B cell (primary cell): Measurements from ENCODE around the gene SYNE2. TPM values are rescaled to one million over a fixed set of nuclear protein-coding genes. Genes with fewer than 3 reads are reported as not detected.
"Not testable (repeated sequence)": the region's sequence is repeated elsewhere in the genome, so short reads cannot be mapped to it uniquely, and the experiment has no call there.

ENCODE experiments used
- ATAC-seq: fragments of 200-7000 bp; cut with Tn5 transposase; one replicate; pipeline ENCODE4 v1.10.0; 2021; ENCODE audit warnings: low read depth, mild to moderate bottlenecking, moderate number of reproducible peaks, moderate library complexity
- CTCF ChIA-PET: fragments of 350-600 bp; sonication (Branson Sonifier 250); formaldehyde crosslinking; loops from one replicate; lab custom pipeline; 2021; ENCODE audit warnings: antibody characterized with exemption, inconsistent platforms; lab: Charles Lee
- POLR2A ChIA-PET: fragments of 350-600 bp; sonication (Branson Sonifier 250); formaldehyde crosslinking; loops from one replicate; lab custom pipeline; 2021; ENCODE audit warnings: antibody characterized with exemption; lab: Charles Lee
- DNase-seq: peaks from one replicate; pipeline ENCODE4 v3.0.0; 2013
- H2AFZ ChIP-seq: 2 replicates; pipeline ENCODE4 v1.6.1; 2012; ENCODE audit warnings: mild to moderate bottlenecking, low read depth, low read length; ENCODE audit not compliant: insufficient read depth, poor library complexity, severe bottlenecking
- H3K27ac ChIP-seq, 2 donors: 1 replicate in 1 of 2; 2 replicates in 1 of 2; pipeline ENCODE4 v1.5.1; 2012 to 2013; ENCODE audit warnings: low read length in 2 of 2, mild to moderate bottlenecking in 2 of 2, moderate library complexity in 1 of 2
- H3K27me3 ChIP-seq, 4 experiments: fragments of 200-600 bp in 1 of 4; sonication (generic) in 1 of 4; replicated peaks in 1 of 4; 1 replicate in 2 of 4; 2 replicates in 2 of 4; pipeline versions ENCODE4 v1.6.1 to v1.7.0; 2013 to 2016; ENCODE audit warnings: low read length in 3 of 4, mild to moderate bottlenecking in 2 of 4, mixed read lengths in 1 of 4, moderate library complexity in 1 of 4; ENCODE audit not compliant: insufficient read depth in 4 of 4, control insufficient read depth in 3 of 4; ENCODE audit errors: control extremely low read depth in 1 of 4
- H3K36me3 ChIP-seq, 2 experiments: replicated peaks in 1 of 2; 1 replicate in 1 of 2; 2 replicates in 1 of 2; pipeline versions ENCODE4 v1.6.1 to v1.7.1; 2013; ENCODE audit warnings: low read length in 1 of 2; ENCODE audit not compliant: insufficient read depth in 2 of 2, control insufficient read depth in 1 of 2; ENCODE audit errors: control extremely low read depth in 1 of 2, extremely low read depth in 1 of 2
- H3K4me1 ChIP-seq, 2 donors: fragments of 200-600 bp in 1 of 2; sonication (generic) in 1 of 2; 1 replicate in 1 of 2; 2 replicates in 1 of 2; pipeline versions ENCODE4 v1.5.1 to v1.6.1; 2013 to 2017; ENCODE audit warnings: low read length in 2 of 2; ENCODE audit not compliant: control insufficient read depth in 2 of 2, insufficient read depth in 2 of 2
- H3K4me2 ChIP-seq: replicated peaks from 2 replicates; pipeline ENCODE3; 2012; ENCODE audit warnings: mild to moderate bottlenecking, low read depth, low read length; ENCODE audit not compliant: poor library complexity, severe bottlenecking
- H3K4me3 ChIP-seq, 5 experiments: fragments of 200-600 bp in 1 of 5; sonication (generic) in 1 of 5; 1 replicate in 3 of 5; 2 replicates in 2 of 5; pipeline versions ENCODE4 v1.5.1 to v1.7.0; 2011 to 2016; ENCODE audit warnings: low read length in 4 of 5, mild to moderate bottlenecking in 4 of 5, low read depth in 2 of 5, control low read depth in 1 of 5, moderate library complexity in 1 of 5; ENCODE audit not compliant: insufficient read depth in 1 of 5; ENCODE audit errors: control extremely low read depth in 1 of 5, extremely low read depth in 1 of 5
- H3K79me2 ChIP-seq: fragments of 200-600 bp; sonication (generic); one replicate; pipeline ENCODE4 v1.6.0; 2016; ENCODE audit warnings: low read length; ENCODE audit not compliant: control insufficient read depth, insufficient read depth
- H3K9ac ChIP-seq: fragments of 200-600 bp; sonication (generic); 2 replicates; pipeline ENCODE4 v1.6.1; 2017; ENCODE audit warnings: mild to moderate bottlenecking, low read length, moderate library complexity
- H3K9me3 ChIP-seq, 3 donors: one replicate each; pipeline versions ENCODE4 v1.6.1 to v1.7.1; 2013; ENCODE audit warnings: low read length in 2 of 3; ENCODE audit not compliant: control insufficient read depth in 2 of 3, insufficient read depth in 1 of 3; ENCODE audit errors: control extremely low read depth in 1 of 3
- H4K20me1 ChIP-seq: 2 replicates; pipeline ENCODE4 v1.6.0; 2012; ENCODE audit warnings: mild to moderate bottlenecking, low read length; ENCODE audit not compliant: insufficient read depth, control insufficient read depth, poor library complexity, severe bottlenecking
- H3K27ac Mint-ChIP-seq: one replicate; pipeline ENCODE4 v1.8.0; 2021; ENCODE audit warnings: mixed read lengths
- H3K27me3 Mint-ChIP-seq: one replicate; pipeline ENCODE4 v1.8.0; 2021; ENCODE audit warnings: mixed read lengths
- H3K4me1 Mint-ChIP-seq: one replicate; pipeline ENCODE4 v1.8.0; 2021; ENCODE audit warnings: mixed read lengths
- H3K4me3 Mint-ChIP-seq: one replicate; pipeline ENCODE4 v1.8.0; 2021; ENCODE audit warnings: mixed read lengths
- H3K9me3 Mint-ChIP-seq: one replicate; pipeline ENCODE4 v1.8.0; 2022; ENCODE audit warnings: mixed read lengths; ENCODE audit not compliant: insufficient read depth
- EZH2 ChIP-seq: IDR thresholded peaks from 2 replicates; pipeline ENCODE4 v1.6.1; 2012; ENCODE audit warnings: borderline replicate concordance, low read depth, mild to moderate bottlenecking, moderate library complexity, low read length; ENCODE audit not compliant: insufficient read depth, poor library complexity, severe bottlenecking
- WGBS: methylation state at CpG from one replicate; pipeline ENCODE4 v1.1.5; 2013; ENCODE audit warnings: missing lambda C conversion rate; ENCODE audit not compliant: insufficient coverage; 5-methylcytosine and 5-hydroxymethylcytosine counted together
- intact Hi-C: fragments of 100-400 bp; cut with micrococcal nuclease; formaldehyde crosslinking; loops from one replicate; pipeline ENCODE4 v1.10.0; 2022
- polyA minus RNA-seq: library from RNA; depleted of rRNA, polyadenylated mRNA; stranded (reverse); fragments of >200 nt; gene quantifications from 2 replicates; pipeline ENCODE4 v1.2.3, GENCODE V29; 2012
- polyA plus RNA-seq: library from polyadenylated mRNA; depleted of rRNA; stranded (reverse); fragments of >200 nt; gene quantifications from 2 replicates; pipeline ENCODE4 v1.2.3, GENCODE V29; 2012
- total RNA-seq, 2 donors: library from RNA; stranded (reverse); fragments of 120-200 nt in 1 of 2; gene quantifications; 1 replicate in 1 of 2; 2 replicates in 1 of 2; pipeline versions ENCODE4 v1.2.3 to v1.2.4, GENCODE V29; 2013 to 2022
- TF ChIP-seq, protein P1 (sequence below): fragments of 200-600 bp; IDR thresholded peaks from one replicate; pipeline ENCODE4 v1.8.0; 2022; ENCODE audit warnings: antibody characterized with exemption, mild to moderate bottlenecking

Gene SYNE2, protein sequence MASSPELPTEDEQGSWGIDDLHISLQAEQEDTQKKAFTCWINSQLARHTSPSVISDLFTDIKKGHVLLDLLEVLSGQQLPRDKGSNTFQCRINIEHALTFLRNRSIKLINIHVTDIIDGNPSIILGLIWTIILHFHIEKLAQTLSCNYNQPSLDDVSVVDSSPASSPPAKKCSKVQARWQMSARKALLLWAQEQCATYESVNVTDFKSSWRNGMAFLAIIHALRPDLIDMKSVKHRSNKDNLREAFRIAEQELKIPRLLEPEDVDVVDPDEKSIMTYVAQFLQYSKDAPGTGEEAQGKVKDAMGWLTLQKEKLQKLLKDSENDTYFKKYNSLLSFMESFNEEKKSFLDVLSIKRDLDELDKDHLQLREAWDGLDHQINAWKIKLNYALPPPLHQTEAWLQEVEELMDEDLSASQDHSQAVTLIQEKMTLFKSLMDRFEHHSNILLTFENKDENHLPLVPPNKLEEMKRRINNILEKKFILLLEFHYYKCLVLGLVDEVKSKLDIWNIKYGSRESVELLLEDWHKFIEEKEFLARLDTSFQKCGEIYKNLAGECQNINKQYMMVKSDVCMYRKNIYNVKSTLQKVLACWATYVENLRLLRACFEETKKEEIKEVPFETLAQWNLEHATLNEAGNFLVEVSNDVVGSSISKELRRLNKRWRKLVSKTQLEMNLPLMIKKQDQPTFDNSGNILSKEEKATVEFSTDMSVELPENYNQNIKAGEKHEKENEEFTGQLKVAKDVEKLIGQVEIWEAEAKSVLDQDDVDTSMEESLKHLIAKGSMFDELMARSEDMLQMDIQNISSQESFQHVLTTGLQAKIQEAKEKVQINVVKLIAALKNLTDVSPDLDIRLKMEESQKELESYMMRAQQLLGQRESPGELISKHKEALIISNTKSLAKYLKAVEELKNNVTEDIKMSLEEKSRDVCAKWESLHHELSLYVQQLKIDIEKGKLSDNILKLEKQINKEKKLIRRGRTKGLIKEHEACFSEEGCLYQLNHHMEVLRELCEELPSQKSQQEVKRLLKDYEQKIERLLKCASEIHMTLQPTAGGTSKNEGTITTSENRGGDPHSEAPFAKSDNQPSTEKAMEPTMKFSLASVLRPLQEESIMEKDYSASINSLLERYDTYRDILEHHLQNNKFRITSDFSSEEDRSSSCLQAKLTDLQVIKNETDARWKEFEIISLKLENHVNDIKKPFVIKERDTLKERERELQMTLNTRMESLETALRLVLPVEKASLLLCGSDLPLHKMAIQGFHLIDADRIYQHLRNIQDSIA (N-terminal part only)
- total RNA-seq (105 TPM in 2 replicates), polyA plus RNA-seq (30.8 and 39.5 TPM in 2 replicates), polyA minus RNA-seq (89.3 and 91.9 TPM in 2 replicates)
- 39.5 TPM for total RNA-seq (2013)

DNA sequence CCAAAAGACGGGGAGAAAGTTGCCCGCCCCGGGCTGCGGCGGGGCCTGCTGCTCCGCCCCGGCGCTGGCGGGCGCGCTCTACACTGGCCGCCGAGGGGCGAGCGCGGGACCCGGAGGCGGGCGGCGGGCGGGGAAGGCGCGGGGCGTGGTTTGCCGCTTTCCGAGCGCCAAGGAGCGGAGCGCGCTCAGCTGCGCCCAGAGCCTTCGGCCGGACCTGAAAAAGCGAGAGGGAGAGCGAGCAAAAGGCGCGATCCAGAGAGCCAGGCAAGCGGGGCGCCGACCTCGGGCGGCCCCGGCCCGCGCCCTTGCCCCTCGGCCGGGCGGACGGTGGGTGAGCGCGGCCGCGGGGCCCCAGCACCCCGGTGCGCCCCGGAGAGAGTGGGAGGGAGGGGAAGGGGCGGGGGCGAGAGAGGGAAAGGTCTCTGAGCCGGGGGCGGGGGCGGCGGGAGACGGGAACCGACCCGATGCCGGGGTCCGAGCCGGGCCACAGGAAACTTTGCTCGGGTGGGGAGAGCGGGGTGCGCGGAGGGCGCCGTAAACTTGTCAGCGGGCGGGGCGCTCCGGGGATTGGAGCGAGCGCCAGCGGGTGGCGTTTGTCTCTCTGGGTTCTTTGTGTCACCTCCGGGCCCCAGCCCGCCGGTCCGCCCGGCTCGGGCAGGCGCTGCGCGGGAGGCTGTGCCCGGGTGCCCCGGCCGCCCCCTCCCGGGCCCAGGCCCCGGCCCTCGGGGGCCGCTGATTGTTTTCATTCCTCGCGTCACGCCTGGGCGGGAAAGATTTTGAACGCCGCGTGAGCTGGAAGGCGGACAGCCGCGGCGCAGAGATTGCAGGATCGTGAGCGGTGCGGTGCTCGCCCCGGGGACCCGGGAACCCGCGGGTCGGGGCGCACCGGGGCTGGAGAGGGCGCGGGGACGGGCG lies at the start of gene SYNE2:
SYNE2 (plus strand) TSS at position 188 of the 915 bp plus-strand sequence. CDS start 56,145 bp downstream, outside the sequence.
- H3K79me2 ChIP-seq = peaks cover 25% of the 10 kb centered on the region
- H3K36me3 ChIP-seq = no peaks in the 10 kb centered on the region
- Mint-ChIP-seq H3K27me3 (no peaks in the 10 kb centered on the region), H3K27ac (peak within 1 kb of the TSS; percentile 95), H3K4me3 (peak within 1 kb of the TSS; percentile 94), H3K9me3 (no peaks in the 10 kb centered on the region), H3K4me1 (peaks cover 27% of the 10 kb centered on the region)
- CTCF ChIA-PET = interaction anchor here (0.9 to 3.0 kb wide), 10 partner anchors 11 to 450 kb away, joined by 3 to 12 read pairs (median 4); no protein-coding TSS in a partner anchor
- H3K4me1 ChIP-seq = peaks cover 13 to 14% of the 10 kb centered on the region in 2 donors
- intact Hi-C loops = loop anchor here (1.0 to 10.0 kb wide), 10 partner anchors 14 to 687 kb away; partner anchors contain the start of genes ESR2, HSPA2, PPP2R5E and SGPP1
- peak within 1 kb of the TSS; percentile 78 for H3K4me2 ChIP-seq
- H3K9ac ChIP-seq = peak within 1 kb of the TSS; percentile 66
- peaks cover 0 to 6% (median 0%) of the 10 kb centered on the region in 4 experiments for H3K27me3 ChIP-seq
- POLR2A ChIA-PET = interaction anchor here (1.2 to 1.8 kb wide), 2 partner anchors 11 to 15 kb away, joined by 3 to 9 read pairs; no protein-coding TSS in a partner anchor
- H3K27ac ChIP-seq = peak within 1 kb of the TSS; percentile 30 to 43
- peak within 1 kb of the TSS; percentile 83 for H2AFZ ChIP-seq
- under 1% methylated on average over 115 of the region's 124 CpGs for WGBS
- ATAC-seq (peak; percentile 84), DNase-seq (peak; percentile 89)
- peaks cover 5% of the 10 kb centered on the region for H4K20me1 ChIP-seq
- TF ChIP-seq, protein P1, sequence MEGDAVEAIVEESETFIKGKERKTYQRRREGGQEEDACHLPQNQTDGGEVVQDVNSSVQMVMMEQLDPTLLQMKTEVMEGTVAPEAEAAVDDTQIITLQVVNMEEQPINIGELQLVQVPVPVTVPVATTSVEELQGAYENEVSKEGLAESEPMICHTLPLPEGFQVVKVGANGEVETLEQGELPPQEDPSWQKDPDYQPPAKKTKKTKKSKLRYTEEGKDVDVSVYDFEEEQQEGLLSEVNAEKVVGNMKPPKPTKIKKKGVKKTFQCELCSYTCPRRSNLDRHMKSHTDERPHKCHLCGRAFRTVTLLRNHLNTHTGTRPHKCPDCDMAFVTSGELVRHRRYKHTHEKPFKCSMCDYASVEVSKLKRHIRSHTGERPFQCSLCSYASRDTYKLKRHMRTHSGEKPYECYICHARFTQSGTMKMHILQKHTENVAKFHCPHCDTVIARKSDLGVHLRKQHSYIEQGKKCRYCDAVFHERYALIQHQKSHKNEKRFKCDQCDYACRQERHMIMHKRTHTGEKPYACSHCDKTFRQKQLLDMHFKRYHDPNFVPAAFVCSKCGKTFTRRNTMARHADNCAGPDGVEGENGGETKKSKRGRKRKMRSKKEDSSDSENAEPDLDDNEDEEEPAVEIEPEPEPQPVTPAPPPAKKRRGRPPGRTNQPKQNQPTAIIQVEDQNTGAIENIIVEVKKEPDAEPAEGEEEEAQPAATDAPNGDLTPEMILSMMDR = peak; percentile 33
- no peak for TF ChIP-seq EZH2
- H3K9me3 ChIP-seq = no peaks in the 10 kb centered on the region
- peak within 1 kb of the TSS; percentile 46 to 72 (median 64) for H3K4me3 ChIP-seq

DNA sequence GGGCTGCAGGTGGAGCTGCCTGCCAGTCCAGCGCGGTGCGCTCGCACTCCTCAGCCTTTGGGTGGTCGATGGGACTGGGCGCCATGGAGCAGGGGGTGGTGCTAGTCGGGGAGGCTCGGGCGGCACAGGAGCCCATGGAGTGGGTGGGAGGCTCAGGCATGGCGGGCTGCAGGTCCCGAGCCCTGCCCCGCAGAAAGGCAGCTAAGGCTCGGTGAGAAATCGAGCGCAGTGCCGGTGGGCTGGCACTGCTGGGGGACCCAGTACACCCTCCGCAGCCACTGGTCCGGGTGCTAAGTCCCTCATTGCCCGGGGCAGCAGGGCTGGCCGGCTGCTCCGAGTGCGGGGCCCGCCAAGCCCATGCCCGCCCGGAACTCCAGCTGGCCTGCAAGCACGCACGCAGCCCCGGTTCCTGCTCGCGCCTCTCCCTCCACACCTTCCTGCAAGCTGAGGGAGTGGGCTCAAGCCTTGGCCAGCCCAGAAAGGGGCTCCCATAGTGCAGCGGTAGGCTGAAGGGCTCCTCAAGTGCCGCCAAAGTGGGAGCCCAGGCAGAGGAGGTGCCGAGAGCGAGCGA lies 49.5 kb upstream of the SYNE2 start:
- H3K79me2 ChIP-seq, H3K4me3 ChIP-seq, H4K20me1 ChIP-seq, H3K4me2 ChIP-seq, H2AFZ ChIP-seq, H3K36me3 ChIP-seq, H3K27ac Mint-ChIP-seq, POLR2A ChIA-PET, H3K27me3 ChIP-seq, CTCF ChIA-PET, H3K9me3 ChIP-seq, H3K27me3 Mint-ChIP-seq, intact Hi-C loops, H3K9ac ChIP-seq, ATAC-seq, H3K27ac ChIP-seq, H3K4me1 ChIP-seq, H3K4me3 Mint-ChIP-seq, DNase-seq, H3K9me3 Mint-ChIP-seq, H3K4me1 Mint-ChIP-seq: not testable (repeated sequence)
- WGBS = 96% methylated on average over 25 of the region's 35 CpGs
